ENCODE results near the gene IGF2BP1.

GRCh38 chr17:49002331-49002730 lies 5.1 kb downstream of the IGF2BP1 start:
- TF ChIP-seq CTCF (IDR thresholded peaks at IDR 0.05; ENCODE audit: insufficient read depth, low read length): no peak
- TF ChIP-seq POLR2AphosphoS5 (IDR thresholded peaks at IDR 0.05; ENCODE audit: low read depth): no peak

Data from HL-60 (cell line).